HG03442 (cell line): Measurements from ENCODE around the gene HIVEP3.
"Not testable (repeated sequence)": the region's sequence is repeated elsewhere in the genome, so short reads cannot be mapped to it uniquely, and the experiment has no call there.

Experiments used
- ATAC-seq: cut with Tn5 transposase; IDR thresholded peaks from one replicate; pipeline ENCODE4 v1.9.1; 2021; ENCODE audit warnings: mild to moderate bottlenecking, moderate library complexity; ENCODE audit not compliant: unreplicated experiment

The HIVEP3 gene

DNA sequence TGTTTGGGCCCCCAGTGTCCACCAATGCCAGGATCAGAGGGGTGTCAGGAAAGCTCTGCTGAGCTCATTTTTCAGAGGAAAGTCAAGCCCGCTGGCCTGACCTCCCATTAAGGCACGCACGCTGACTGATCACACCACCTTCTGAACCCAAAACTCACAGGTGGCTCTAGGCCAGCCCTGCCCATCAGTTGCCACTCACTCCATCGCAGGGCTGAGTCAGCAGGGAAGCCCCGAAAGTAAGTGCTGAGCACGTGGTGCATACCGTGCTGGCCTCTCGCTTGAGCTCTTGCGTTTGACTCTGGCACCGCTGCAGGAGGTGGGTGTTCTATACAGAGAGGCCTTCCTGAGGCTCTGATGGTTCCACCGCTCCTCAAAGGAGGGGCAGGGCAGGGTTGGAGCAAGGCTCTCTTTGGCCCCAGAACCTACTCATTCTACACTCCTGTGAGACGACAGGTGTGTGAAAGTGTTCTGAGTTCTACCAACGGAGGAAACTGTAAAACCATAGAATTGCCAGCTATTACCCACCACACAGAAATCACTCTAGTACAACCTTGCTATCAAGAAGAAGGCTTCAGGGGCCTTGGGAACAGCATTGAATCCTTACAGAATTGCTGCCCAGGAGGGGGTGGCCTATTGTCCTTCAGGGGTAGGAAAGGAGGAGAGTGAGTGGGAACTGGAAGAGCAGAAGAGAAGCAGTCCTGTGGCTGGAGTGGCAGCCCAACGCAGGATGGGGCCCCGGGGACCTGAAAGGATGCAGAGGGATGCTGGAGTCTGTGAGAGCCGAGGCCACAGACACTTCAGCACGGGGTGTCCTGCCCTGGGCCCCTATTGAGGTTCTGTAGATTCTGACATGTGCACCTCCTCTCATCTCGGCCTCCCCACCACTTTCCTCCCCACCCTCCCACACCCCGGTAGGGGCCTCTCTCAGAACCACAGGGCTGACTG, 219.5 kb downstream of the HIVEP3 start:
- peak; percentile 92 for ATAC-seq

DNA sequence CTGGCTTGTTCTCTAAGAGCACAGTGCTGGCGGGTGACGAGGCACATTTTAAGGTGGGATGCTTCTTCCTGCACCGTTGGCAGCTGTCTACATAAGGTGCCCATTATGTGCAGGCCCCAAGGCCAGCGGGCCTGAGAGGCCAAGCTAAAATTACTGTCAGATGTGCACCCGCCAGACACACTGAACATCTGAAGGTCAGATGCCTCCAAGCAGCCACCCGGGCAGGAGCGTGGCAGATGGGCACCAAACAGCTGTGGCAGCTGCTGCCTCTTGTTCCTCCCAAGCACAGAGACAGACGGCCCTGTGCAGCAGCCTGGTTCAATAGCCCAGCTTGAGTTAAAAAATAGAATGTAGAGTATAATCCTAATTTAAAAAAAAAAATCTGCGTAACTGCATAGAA, 222.3 kb downstream of the HIVEP3 start:
- no peak for ATAC-seq

- ATAC-seq, result no peak
These were observed 223.5 kb downstream of the HIVEP3 start for GRCh38 chr1:41695118-41695745.

DNA sequence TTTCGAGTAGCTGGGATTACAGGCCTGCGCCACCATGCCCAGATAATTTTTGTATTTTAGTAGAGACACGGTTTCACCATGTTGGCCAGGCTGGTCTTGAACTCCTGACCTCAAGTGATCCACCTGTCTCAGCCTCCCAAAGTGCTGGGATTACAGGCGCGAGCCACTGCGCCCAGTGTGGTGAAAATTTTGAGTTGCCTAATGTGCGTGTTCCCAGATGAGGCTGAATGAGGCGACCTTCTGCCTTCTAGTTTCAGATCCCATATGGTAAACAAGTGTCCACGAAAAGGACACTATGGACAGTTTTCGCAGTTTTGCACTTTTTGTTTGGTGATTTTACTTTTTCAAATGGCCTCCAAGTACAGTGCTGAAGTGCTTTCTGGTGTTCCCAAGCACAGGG, 226.8 kb downstream of the HIVEP3 start:
- ATAC-seq, result not testable (repeated sequence)

DNA sequence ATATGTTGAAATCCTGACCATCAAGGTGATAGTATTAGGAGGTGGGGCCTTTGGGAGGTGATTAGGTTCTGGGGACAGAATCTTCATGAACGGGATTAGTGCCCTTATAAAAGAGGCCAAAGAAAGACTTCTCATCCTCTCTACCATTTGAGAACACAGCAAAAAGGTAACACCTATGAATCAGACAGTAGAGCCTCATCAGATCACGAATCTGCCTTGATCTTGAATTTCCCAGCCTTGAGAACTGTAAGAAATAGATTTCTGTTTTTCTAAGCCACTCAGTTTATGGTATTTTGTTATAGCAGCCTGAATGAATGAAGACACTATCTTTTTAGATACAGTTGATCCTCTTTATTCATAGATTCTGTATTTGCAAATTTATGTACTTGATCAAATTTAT, 227.3 kb downstream of the HIVEP3 start:
- ATAC-seq, result no peak

DNA sequence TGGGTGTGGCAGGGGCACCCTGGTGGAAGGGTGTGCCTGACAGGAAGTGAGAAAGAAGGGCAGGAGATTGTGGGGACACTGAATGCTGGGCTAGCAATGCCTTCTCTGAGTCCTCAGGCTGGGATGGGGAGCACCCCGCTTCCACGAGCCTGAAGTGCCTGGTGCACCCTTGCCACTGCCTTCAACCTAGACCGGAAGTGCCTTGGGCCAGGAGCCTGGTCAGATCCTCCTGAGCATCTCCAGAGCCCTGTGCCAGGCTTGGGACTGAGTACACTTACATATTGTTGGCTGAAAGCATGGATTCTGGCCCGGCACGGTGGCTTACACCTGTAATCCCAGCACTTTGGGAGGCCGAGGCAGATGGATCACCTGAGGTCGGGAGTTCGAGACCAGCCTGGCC, 228.4 kb downstream of the HIVEP3 start:
- ATAC-seq, result no peak

DNA sequence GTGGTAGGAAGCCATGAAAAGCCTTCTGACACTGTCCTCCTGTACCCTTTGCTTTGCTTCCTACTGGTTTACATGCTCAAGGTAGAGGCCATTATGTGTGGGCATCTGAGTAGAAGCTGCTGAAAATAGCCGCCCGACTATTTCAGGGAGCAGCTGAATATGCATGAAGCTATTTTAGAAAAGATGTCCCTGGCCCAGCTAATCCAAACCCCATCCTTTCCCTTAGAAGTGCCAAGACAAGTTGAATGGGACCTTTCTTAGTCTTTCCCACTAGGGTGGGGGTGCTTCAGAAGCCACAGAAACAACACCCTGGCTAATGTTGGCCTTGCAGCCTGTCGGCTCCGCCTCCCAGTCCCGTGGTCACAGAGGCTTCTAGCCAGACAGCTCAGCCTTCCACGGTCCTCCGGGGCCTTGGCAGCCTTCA, 229.2 kb downstream of the HIVEP3 start:
- ATAC-seq, result no peak

DNA sequence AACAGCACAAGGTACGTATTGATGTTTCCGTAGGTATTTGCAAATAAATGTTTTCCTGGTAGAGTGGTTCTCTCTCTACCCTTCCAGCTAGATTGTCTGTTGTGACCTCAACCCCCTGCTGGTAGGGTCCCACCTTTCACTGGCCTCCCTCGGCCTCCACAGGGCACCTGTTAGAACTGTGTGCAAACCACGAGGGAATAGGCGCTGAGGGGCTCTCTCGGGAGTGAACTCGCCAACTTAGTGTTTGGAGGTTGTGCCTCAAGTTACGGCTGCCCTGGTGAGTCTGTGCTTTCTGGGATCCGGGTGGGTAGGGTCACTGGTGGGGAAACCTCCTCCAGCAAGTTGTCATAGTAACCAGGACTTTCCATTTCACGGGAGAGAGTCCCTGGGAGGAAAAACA, 229.6 kb downstream of the HIVEP3 start:
- ATAC-seq, result no peak

GRCh38 chr1:41687007-41687406, 231.7 kb downstream of the HIVEP3 start:
- no peak for ATAC-seq

GRCh38 chr1:41683681-41684500, 234.8 kb downstream of the HIVEP3 start:
- no peak for ATAC-seq

- ATAC-seq, result no peak
These were observed 235.7 kb downstream of the HIVEP3 start for GRCh38 chr1:41682845-41683625.

GRCh38 chr1:41682149-41682548, 236.6 kb downstream of the HIVEP3 start:
- ATAC-seq, result no peak

- no peak for ATAC-seq
These were observed 237.2 kb downstream of the HIVEP3 start for GRCh38 chr1:41681331-41682098.

GRCh38 chr1:41679994-41680393, 238.7 kb downstream of the HIVEP3 start:
- no peak for ATAC-seq

GRCh38 chr1:41679531-41679930, 239.2 kb downstream of the HIVEP3 start:
- ATAC-seq, result no peak

DNA sequence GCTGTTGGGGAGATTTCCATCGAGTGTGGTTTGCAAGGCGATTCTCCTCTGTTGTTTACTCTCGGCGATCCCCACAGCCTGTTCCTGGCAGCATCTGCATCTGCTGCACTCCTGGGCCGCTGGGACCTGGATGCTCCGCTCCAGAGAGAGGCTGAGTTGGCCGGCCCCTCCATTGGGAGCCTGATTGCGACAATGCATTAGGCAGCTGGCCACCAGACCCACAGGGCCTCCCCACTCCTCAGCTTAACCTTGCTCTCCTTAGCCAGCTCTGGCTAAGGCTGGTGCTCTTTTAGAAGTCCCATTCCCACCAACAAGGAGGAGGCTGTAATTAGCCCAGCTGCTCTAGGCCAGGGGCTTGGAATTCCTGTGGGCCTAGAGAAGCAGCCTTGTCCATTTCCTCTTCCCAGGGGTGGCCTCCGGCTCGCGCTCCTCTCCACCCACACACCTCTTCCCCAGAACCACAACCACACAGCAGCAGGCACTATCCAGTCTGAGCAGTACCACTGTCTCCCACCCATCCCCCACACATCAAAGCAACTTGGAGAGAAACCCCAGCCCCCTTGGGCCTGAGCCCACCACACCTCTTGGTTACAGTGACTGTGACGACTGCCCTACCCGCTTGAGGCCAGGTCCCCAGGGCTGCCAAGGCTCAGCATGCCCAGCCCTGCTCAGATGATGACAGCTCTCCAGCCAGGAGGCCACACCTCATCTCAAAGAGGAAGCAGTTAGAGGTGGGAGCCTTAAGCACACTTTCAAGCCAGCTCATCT, 240.4 kb downstream of the HIVEP3 start:
- peak; percentile 52 for ATAC-seq

- ATAC-seq, result no peak
These were observed 241.1 kb downstream of the HIVEP3 start for GRCh38 chr1:41677620-41678019.

GRCh38 chr1:41675401-41675800, 243.3 kb downstream of the HIVEP3 start:
- no peak for ATAC-seq

- ATAC-seq, result no peak
These were observed 244.2 kb downstream of the HIVEP3 start for GRCh38 chr1:41674522-41674921.
